Hematopoietic multipotent progenitor cell treated with erythropoietin and hydrocortisone succinate and interleukin-3 and kit ligand, for 15 days (in vitro differentiated cells): Measurements from ENCODE around the gene EXOC3L4.
"Not testable (repeated sequence)": the region's sequence is repeated elsewhere in the genome, so short reads cannot be mapped to it uniquely, and the experiment has no call there.

ENCODE experiments used
- DNase-seq: peaks from one replicate; pipeline ENCODE4 v3.0.0-alpha.2; 2015; ENCODE audit warnings: low spot score

The EXOC3L4 gene

DNA sequence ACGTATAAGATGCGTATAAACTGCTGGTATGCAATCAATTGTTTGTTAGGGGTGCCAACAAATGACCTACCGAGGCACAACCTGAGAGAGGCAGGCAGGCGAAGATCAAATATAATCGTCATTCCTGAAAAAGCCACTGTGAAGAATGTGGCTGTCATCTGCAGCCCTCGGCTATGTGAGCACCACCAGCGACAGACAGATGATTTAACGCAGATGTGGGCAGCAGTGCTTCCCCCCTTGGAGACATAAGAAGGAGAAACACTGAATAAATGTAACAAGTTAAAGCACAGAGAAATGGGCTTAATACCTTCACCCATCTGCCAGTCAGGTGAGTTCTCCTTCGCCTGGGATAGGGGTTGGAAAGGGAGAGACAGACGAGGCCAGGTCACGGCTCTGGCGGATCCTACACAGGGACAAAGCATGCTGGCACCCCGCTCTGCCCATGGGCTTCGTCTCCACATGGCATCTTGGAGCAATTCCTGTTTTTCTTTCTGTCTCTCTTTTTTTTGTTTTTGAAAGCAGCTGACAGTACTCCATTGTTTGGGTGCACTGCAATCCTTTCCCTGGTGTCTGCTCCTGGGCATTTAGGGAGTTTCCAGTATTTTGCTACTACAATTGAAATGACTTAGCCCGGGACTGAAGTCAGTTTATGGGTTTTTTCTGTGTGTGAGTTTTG lies 56.9 kb downstream of the EXOC3L4 start:
- no peak for DNase-seq

DNA sequence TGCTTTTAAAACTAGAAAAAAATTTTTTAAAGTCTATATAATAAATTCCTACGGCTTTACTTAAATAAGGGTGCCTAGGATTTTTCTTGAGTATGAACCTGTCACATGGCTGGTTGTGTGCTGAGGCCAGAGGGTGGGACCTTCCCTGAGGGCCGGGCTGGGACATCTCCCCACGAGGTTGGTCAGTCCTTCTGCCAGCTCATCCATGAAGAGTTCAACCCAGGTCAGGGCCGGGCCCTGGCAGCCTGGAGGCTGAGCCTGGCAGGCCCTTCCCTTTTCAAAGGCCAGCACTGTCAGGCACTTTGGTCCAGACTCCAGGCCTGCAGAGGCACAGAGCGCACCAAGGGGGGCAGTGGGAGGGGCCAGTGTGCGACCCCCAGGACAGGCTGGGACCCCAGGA lies 60.5 kb downstream of the EXOC3L4 start:
- DNase-seq, result peak; percentile 50

DNA sequence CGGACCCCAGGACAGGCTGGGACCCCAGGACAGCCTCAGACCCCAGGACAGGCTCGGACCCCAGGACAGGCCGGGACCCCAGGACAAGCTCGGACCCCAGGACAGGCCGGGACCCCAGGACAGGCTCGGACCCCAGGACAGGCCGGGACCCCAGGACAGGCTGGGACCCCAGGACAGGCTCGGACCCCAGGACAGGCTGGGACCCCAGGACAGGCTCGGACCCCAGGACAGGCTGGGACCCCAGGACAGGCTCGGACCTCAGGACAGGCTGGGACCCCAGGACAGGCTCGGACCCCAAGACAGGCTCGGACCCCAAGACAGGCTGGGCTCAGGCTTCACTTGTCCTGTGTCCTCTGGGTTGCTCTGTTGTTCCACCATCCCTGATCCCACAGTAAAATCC lies 60.9 kb downstream of the EXOC3L4 start:
- DNase-seq, result not testable (repeated sequence)

DNA sequence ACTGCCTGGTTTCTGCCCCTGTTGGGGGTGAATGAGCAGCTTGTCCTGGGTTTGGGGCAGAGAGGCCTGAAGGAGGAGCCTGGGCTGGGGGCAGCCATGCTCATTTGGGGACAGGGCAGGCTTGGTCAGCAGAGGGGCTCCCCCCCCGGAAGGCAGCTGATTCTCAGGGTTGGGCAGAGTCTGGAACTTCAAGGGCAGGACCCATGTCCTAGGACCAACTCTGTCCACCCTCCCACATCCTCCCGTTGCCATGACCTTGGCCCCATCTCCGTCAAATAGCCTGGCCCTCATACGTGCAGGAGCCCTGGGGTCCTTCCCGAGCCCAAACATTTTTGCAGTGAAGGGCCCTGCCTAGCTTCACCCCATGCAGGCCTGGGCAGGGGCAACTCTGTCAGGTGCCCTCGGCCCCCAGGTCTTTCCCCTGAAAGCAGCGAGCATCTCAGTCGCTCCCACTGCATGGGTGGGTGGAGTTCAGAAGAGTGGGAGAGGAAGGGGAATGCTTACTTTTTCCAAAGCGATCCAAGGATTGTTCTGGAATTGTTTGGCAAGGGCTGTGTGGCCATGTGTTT lies 61.4 kb downstream of the EXOC3L4 start:
- DNase-seq, result no peak

DNA sequence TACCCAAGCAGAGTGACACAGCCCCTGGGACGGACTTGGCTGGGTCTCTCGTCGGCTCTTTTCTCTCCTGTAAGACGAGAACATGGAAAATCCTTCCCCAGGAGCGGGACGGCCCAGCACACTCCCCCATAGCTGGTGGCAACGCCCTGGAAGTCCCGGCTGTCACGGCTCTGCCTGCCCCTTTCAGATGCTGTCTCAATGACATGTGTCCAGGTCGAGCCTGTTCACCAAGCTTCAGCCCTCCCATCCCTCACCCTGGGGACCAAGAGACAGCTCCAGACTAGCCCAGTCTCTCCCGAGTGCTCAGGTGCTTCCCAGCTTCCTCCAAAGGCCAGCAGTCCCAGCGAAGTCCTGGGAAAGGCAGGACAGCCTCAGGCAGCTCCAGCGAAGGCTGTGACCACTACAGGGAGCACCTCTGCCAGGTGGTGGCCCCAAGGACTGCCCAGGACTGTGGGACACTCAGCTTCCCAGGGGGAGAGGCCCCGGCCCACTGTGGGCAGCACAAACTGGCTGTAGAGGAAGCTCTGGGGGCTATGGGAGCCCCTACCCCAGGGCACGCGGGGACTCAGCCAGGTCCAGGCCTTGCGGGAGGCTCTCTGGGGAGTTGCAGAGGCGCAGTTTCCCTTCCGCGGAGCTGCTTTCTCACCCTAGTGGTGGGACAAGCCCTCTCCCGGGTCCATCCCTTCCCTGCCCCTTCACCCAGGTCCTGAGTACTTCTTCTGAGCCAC lies 62.3 kb downstream of the EXOC3L4 start:
- no peak for DNase-seq

DNA sequence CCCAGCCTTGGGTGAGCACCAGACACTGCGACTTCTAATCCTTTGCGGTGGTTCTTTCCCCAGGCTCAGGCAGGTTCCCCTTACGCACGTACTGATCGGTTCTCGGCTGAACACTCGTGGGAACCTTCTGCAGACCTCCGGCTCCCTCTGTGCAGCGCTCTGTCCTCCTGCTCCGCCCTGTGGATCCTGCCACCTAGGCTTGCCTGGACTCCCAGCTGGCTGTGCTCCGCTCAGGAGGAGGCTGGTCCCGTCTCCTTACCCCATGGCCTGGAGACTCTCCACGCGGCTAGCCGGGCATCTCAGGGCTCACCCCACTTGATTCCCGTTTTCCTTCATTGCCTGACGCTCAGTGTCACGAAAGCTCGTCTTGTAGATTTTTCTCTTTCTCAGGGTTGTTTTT lies 63.4 kb downstream of the EXOC3L4 start:
- DNase-seq, result no peak

DNA sequence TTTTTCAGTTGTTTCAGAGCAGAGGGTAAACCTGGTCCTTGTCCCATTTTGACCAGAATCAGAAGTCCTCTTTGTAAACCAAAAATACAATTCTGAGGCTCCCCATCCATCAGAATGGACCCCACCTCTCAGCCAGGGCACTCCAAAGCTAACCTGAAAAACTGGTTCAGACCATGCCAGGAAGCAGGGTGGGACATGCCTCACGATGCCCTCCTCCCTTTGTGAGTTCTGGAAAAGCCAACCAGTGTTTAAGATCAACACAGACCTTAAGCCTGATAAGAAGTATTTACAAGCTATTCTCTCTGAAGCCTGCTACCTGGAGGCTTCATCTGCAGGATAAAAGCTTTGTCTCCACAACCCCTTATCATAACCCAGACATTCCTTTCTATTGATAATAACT lies 64.2 kb downstream of the EXOC3L4 start:
- DNase-seq, result no peak
